ENCODE results near the gene PABPC1L.

Gene PABPC1L

GRCh38 chr20:44942264-44942973 lies 32.6 kb downstream of the PABPC1L start:
- no peak for DNase-seq (ENCODE audit: low spot score)

- DNase-seq (ENCODE audit: low spot score), result no peak
These were observed 34.0 kb downstream of the PABPC1L start for GRCh38 chr20:44943828-44944227.

DNA sequence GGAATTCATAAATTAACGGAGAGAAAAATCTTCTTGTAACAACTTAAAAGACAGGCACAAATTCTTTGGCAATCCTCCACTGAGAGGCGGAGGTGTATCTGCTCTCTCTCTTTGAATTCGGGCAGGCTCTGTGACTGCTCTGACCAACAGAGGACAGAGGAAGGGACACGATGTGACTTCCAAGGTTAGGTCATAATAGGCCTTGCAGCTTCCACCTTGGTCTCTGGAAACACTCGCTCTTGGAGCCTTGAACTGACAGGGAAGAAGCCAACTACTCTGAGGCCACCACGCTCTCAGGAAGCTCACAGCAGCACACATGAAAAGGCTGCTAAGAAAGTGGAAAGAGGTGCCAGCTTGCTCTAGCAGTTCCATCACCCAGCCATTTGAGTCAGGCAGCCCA lies 35.4 kb downstream of the PABPC1L start:
- DNase-seq (ENCODE audit: low spot score), result no peak

- no peak for DNase-seq (ENCODE audit: low spot score)
These were observed 36.5 kb downstream of the PABPC1L start for GRCh38 chr20:44946271-44946852.

GRCh38 chr20:44948107-44948506 lies 38.2 kb downstream of the PABPC1L start:
- DNase-seq (ENCODE audit: low spot score), result no peak

- DNase-seq (ENCODE audit: low spot score), result no peak
These were observed 38.7 kb downstream of the PABPC1L start for GRCh38 chr20:44948513-44948912.

DNA sequence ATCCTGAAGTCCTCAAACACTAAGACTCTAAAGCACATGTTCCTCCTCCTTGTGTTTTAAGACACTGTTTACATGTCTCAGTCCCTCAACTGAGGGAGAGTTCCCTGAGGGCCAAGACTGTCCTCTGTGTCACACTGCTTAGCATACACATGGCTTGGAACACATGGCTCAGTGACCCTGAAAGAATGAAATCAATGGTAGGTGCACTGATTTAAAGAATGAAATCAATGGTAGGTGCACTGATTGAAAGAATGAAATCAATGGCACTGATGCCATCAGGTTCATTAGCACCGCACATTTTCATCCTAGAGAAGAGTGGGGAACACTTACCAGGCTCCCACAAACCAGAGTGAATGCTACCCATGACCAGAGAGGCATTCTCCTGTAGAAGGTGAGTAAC lies 40.5 kb downstream of the PABPC1L start:
- no peak for DNase-seq (ENCODE audit: low spot score)

GRCh38 chr20:44952731-44953130 lies 42.9 kb downstream of the PABPC1L start:
- DNase-seq (ENCODE audit: low spot score), result no peak

GRCh38 chr20:44954211-44954610 lies 44.4 kb downstream of the PABPC1L start:
- no peak for DNase-seq (ENCODE audit: low spot score)

DNA sequence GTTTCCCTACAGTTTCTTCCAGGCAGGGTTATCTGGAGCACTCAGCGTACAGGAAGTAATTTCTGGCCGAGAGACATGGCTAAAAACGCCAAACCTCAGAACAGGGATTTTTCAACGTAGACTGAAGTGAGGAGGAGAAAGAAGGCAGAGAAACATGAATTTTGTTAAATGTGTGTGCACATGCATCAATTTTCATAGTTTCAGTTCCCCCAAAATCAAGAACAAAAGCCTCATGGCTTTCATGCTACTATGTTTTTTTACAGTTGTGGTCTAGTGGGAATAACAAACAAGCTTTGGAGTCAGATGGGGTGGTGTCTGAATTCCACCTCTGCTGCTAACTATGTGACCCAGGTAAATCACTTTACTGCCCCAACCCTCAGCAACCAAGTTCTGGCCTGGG lies 45.4 kb downstream of the PABPC1L start:
- DNase-seq (ENCODE audit: low spot score), result no peak

DNA sequence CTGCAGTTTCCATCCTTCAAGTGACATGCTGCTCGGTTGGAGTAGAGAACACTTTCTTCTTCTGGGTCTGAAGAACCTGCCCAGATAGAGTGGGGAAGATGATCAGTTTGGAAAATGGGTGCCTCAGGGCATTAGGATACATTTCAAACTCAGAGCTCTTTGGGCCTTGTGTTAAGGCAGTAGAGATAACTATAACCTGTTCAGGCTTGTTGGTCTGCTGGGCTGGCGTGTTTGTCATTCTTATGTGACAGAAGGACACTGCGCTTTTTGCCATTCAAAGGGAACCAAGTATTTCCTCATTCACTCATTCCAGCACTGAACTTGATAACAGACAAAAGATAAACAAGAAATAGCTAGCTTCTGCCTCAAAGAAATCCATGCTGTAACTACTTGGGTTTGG lies 46.5 kb downstream of the PABPC1L start:
- no peak for DNase-seq (ENCODE audit: low spot score)

DNA sequence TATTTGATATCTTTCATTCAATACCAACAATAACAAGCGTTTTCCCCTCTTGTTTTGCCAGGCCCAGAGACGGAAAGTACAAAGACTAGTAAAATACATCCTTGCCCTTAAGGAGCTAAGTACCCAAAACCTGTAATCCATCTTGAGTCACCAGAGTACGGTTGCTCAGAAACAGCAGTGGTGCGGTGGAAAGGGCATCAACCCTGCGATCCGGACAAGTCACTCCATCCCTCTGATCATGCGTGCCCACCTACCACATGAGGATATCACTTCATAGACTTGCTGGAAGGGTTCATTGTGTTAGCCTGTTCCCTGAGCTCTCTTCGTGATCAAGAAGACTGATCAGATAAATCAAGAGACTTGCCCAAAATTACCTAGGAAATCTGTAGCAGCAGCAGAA lies 48.4 kb downstream of the PABPC1L start:
- no peak for DNase-seq (ENCODE audit: low spot score)

- no peak for DNase-seq (ENCODE audit: low spot score)
These were observed 49.3 kb downstream of the PABPC1L start for GRCh38 chr20:44959082-44959637.

GRCh38 chr20:44959638-44960102 lies 49.8 kb downstream of the PABPC1L start:
- DNase-seq (ENCODE audit: low spot score), result peak; percentile 32

GRCh38 chr20:44960103-44960852 lies 50.4 kb downstream of the PABPC1L start, which contains the start of gene TOMM34:
TOMM34 (minus strand) TSS chr20:44960397; CDS start chr20:44960333, 64 bp downstream.
- DNase-seq (ENCODE audit: low spot score), result peak; percentile 97

DNA sequence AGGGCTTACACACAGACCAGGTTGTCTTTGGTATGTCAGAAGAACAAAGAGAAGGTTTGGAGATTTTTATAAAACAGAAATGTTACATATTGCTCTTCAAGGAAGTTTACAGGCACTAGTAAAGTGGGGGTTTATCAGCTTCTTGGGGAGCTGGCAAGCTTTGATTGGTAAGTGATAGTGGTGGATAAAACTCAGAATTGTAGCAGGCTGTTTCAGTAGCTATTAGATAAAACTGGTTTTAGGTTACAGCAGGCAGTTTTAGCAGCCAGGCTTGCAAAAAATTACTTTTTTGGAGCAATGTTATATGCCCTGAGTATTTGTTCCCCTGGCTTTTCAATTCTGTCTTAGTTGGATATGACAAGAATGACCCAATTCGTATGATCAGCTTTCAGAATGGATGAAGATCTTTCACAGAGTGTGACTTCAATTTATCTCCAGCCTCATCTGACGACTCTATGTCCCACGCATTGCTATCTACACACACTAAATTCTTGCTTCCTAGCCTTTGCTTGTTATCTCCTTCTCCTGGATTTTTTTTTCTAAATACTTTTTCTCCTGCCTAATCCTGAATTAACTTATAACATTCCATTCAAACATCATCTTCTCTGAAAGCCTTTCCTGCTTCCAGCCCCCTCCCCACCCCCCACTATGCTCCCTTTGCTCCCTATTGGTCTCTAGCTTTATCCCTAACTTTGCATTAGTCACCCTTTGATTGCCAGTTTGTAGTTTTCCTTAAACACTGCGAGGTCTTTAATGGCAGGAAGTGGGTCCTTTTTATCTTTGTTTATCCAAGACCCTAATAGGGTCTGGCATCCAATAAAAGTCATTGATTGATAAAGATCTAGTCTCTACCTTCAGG lies 51.4 kb downstream of the PABPC1L start:
- DNase-seq (ENCODE audit: low spot score), result no peak

GRCh38 chr20:44961870-44962267 lies 52.0 kb downstream of the PABPC1L start:
- DNase-seq (ENCODE audit: low spot score), result no peak

GRCh38 chr20:44962483-44962882 lies 52.6 kb downstream of the PABPC1L start:
- DNase-seq (ENCODE audit: low spot score), result no peak

DNA sequence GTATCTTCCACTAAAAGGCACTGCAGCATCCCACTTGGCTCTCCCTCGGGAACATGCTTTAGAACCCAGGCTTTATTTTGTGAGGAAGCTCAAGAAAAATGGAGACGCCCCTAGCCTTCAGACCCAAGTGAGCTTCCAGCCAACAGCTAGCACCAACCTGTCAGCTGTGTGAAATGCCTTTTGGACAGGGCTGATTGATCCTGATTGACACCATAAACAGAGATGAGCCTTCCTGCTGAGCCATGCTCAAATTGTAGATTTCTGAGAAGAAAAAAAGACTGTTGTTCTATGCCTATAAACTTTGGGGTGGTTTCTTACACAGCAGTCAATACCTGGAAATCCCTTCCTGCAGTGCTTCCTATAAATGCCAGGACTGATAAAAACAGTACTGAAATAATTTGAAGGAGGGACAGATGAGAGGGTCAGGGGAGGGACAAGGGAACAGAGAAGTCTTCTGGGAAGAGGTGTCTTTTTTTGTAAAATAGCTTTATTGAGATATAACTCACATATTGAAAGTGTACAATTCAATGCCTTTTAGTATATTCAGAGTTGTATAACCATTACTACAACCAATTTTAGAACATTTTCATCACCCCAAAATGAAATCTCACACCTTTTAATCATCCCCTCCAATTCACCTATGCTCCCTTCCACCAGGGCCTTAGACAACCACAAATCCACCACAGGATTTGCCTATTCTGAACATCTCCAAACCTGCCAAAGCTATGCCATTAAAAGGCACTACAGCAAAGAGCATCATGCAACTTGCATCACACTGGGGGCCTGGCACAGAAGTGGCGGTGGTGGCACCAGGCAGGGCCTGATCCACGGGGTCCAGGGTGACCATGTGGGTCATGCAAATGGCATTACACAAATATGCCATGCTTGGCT lies 53.7 kb downstream of the PABPC1L start:
- no peak for DNase-seq (ENCODE audit: low spot score)

GRCh38 chr20:44965651-44966029 lies 55.8 kb downstream of the PABPC1L start:
- DNase-seq (ENCODE audit: low spot score), result no peak
